ENCODE data around the gene VIT. TPM values are rescaled to one million over a fixed set of nuclear protein-coding genes. Genes with fewer than 3 reads are reported as not detected.
A peak's percentile ranks its signal among the peaks of the same experiment; 100 is the strongest.

The VIT gene
- total and polyA plus RNA-seq, 2 experiments from 2014 or later = not detected

- Histone ChIP-seq H4K20me1 (replicated peaks; ENCODE audit: insufficient read depth) (no peaks in the 10 kb centered on the region), H3K79me2 (replicated peaks; ENCODE audit: insufficient read depth) (no peaks in the 10 kb centered on the region), H3F3A (replicated peaks; ENCODE audit: low read depth) (no peaks in the 10 kb centered on the region; the same call in 1 of the 2 replicates), H3K27ac (ENCODE audit: low read depth) (no peak overlapping the region), H3K36me3 (ENCODE audit: insufficient read depth) (no peaks in the 10 kb centered on the region), H3K4me3 (no peak overlapping the region), H3K27me3 (ENCODE audit: insufficient read depth) (no peaks in the 10 kb centered on the region), H3K4me1 (ENCODE audit: insufficient read depth) (peaks cover 36% of the 10 kb centered on the region), H3K9me2 (ENCODE audit: insufficient read depth) (no peaks in the 10 kb centered on the region), H2AFZ (peak overlapping the region; percentile 99), H3K4me2 (0 out of 2 replicates have a peak overlapping the region, but pooled peaks have one; percentile 14)
- peaks cover 53% of the 10 kb centered on the region for H3K4me1 Mint-ChIP-seq
- no peak for TF ChIP-seq JUNB (IDR thresholded peaks at IDR 0.05; ENCODE audit: unreplicated experiment)
- peaks cover 5% of the 10 kb centered on the region for H3K27me3 Mint-ChIP-seq (ENCODE audit: insufficient read depth, low read depth, poor library complexity)
- H3K4me3 Mint-ChIP-seq = no peak overlapping the region
- no peaks in the 10 kb centered on the region for H3K36me3 Mint-ChIP-seq (ENCODE audit: low read depth)
- H3K9me3 Mint-ChIP-seq = no peaks in the 10 kb centered on the region; the same call in 2 of the 3 replicates
- no peak overlapping the region for H3K27ac Mint-ChIP-seq
- DNase-seq (ENCODE audit: low spot score) (no peak), ATAC-seq (no peak; the same call in 2 of the 3 replicates)
These were observed 85.6 kb downstream of the VIT start for GRCh38 chr2:36781907-36782720.

- Histone ChIP-seq H3K27me3 (ENCODE audit: insufficient read depth) (no peaks in the 10 kb centered on the region), H3K79me2 (replicated peaks; ENCODE audit: insufficient read depth) (no peaks in the 10 kb centered on the region), H3K4me3 (no peak overlapping the region), H3K4me2 (no peak overlapping the region), H3K4me1 (ENCODE audit: insufficient read depth) (peaks cover 40% of the 10 kb centered on the region), H3F3A (replicated peaks; ENCODE audit: low read depth) (no peaks in the 10 kb centered on the region; the same call in 1 of the 2 replicates), H3K9me2 (ENCODE audit: insufficient read depth) (no peaks in the 10 kb centered on the region), H3K27ac (ENCODE audit: low read depth) (no peak overlapping the region), H2AFZ (no peak overlapping the region), H4K20me1 (replicated peaks; ENCODE audit: insufficient read depth) (no peaks in the 10 kb centered on the region), H3K36me3 (ENCODE audit: insufficient read depth) (no peaks in the 10 kb centered on the region)
- DNase-seq (ENCODE audit: low spot score) = no peak
- H3K4me1 Mint-ChIP-seq = peaks cover 55% of the 10 kb centered on the region
- no peak overlapping the region for H3K4me3 Mint-ChIP-seq
- no peaks in the 10 kb centered on the region; the same call in 2 of the 3 replicates for H3K9me3 Mint-ChIP-seq
- ATAC-seq = no peak
- peaks cover 5% of the 10 kb centered on the region for H3K27me3 Mint-ChIP-seq (ENCODE audit: insufficient read depth, low read depth, poor library complexity)
- no peaks in the 10 kb centered on the region for H3K36me3 Mint-ChIP-seq (ENCODE audit: low read depth)
- no peak overlapping the region for H3K27ac Mint-ChIP-seq
- TF ChIP-seq CREB1 (CRISPR knock-in tag; IDR thresholded peaks at IDR 0.05; ENCODE audit: low read depth) = no peak
- TF ChIP-seq ZNF462 (CRISPR knock-in tag; IDR thresholded peaks at IDR 0.05) = no peak
- TF ChIP-seq ZNF114 (CRISPR knock-in tag; IDR thresholded peaks at IDR 0.05) = no peak
- TF ChIP-seq JUNB (IDR thresholded peaks at IDR 0.05; ENCODE audit: unreplicated experiment) = no peak
- no peak for TF ChIP-seq REST (IDR thresholded peaks at IDR 0.05; ENCODE audit: unreplicated experiment)
- TF ChIP-seq EZH2 (IDR thresholded peaks at IDR 0.05; ENCODE audit: low read depth, unreplicated experiment) = no peak
- TF ChIP-seq ETS1 (IDR thresholded peaks at IDR 0.05) = no peak
- TF ChIP-seq STAT1 (IDR thresholded peaks at IDR 0.05; ENCODE audit: unreplicated experiment) = no peak
- TF ChIP-seq ZNF331 (CRISPR knock-in tag; IDR thresholded peaks at IDR 0.05; ENCODE audit: low read depth) = no peak
- TF ChIP-seq EZH2phosphoT487 (IDR thresholded peaks at IDR 0.05; ENCODE audit: unreplicated experiment) = no peak
These were observed 86.7 kb downstream of the VIT start for GRCh38 chr2:36783246-36783645.

Measured in GM23338 (cell line).